SK-N-SH treated with all-trans-retinoic acid at 6 μM for 48 hours (cell line): Measurements from ENCODE around the gene RAD51B.

Experiments
- ATAC-seq: fragments of 200-7000 bp; cut with Tn5 transposase; 3 replicates; pipeline ENCODE4 v1.9.1; 2020; ENCODE audit warnings: mild to moderate bottlenecking, moderate library complexity
- ARNTL ChIP-seq: fragments of 450-650 bp; formaldehyde crosslinking; IDR thresholded peaks from 2 replicates; pipeline ENCODE4 v1.5.0; 2020; ENCODE audit warnings: low read depth, mild to moderate bottlenecking, moderate library complexity, borderline replicate concordance
- BACH2 ChIP-seq: fragments of 250-450 bp; sonication (Bioruptor Pico); IDR thresholded peaks from 2 replicates; pipeline ENCODE4 v1.9.0; 2021; ENCODE audit warnings: mild to moderate bottlenecking, borderline replicate concordance
- CREB5 ChIP-seq: fragments of 250-450 bp; sonication (Bioruptor Pico); IDR thresholded peaks from 2 replicates; pipeline ENCODE4 v1.5.1; 2020; ENCODE audit warnings: low read depth, mild to moderate bottlenecking, moderate library complexity
- CSDC2 ChIP-seq: fragments of 250-450 bp; sonication (Bioruptor Pico); IDR thresholded peaks from 2 replicates; pipeline ENCODE4 v1.5.0; 2020; ENCODE audit warnings: mild to moderate bottlenecking, moderate library complexity
- CSRNP3 ChIP-seq: fragments of 250-450 bp; sonication (Bioruptor Pico); IDR thresholded peaks from 2 replicates; pipeline ENCODE4 v1.5.1; 2021; ENCODE audit warnings: mild to moderate bottlenecking, moderate library complexity
- ESRRG ChIP-seq: fragments of 250-450 bp; sonication (Bioruptor Pico); IDR thresholded peaks from 2 replicates; pipeline ENCODE4 v1.6.1; 2021; ENCODE audit warnings: mild to moderate bottlenecking
- GLIS3 ChIP-seq: fragments of 250-450 bp; sonication (Bioruptor Pico); IDR thresholded peaks from 2 replicates; pipeline ENCODE4 v1.5.0; 2020; ENCODE audit warnings: mild to moderate bottlenecking, moderate library complexity
- ISL1 ChIP-seq: fragments of 250-450 bp; sonication (Bioruptor Pico); IDR thresholded peaks from 2 replicates; pipeline ENCODE4 v2.1.2; 2022; ENCODE audit warnings: mild to moderate bottlenecking, moderate library complexity
- OSR1 ChIP-seq: fragments of 250-450 bp; sonication (Bioruptor Pico); IDR thresholded peaks from 2 replicates; pipeline ENCODE4 v1.8.0; 2022; ENCODE audit warnings: moderate library complexity, mild to moderate bottlenecking, inconsistent platforms
- PATZ1 ChIP-seq: fragments of 250-450 bp; sonication (Bioruptor Pico); IDR thresholded peaks from 2 replicates; pipeline ENCODE4 v1.8.0; 2020; ENCODE audit warnings: mild to moderate bottlenecking, moderate library complexity, borderline replicate concordance
- POU6F1 ChIP-seq: fragments of 250-450 bp; sonication (Bioruptor Pico); IDR thresholded peaks from 2 replicates; pipeline ENCODE4 v1.8.0; 2021; ENCODE audit warnings: low read depth, mild to moderate bottlenecking, moderate library complexity, borderline replicate concordance
- PPARA ChIP-seq: fragments of 250-450 bp; sonication (Bioruptor Pico); IDR thresholded peaks from 2 replicates; pipeline ENCODE4 v1.5.0; 2020; ENCODE audit warnings: mild to moderate bottlenecking, borderline replicate concordance
- RARB ChIP-seq: fragments of 250-450 bp; sonication (Bioruptor Pico); IDR thresholded peaks from 2 replicates; pipeline ENCODE4 v1.8.0; 2021; ENCODE audit warnings: mild to moderate bottlenecking, moderate library complexity
- SNAI2 ChIP-seq: fragments of 250-450 bp; sonication (Bioruptor Pico); IDR thresholded peaks from 2 replicates; pipeline ENCODE4 v1.5.0; 2020; ENCODE audit warnings: mild to moderate bottlenecking, moderate library complexity
- TCF4 ChIP-seq: fragments of 250-450 bp; sonication (Bioruptor Pico); IDR thresholded peaks from 2 replicates; pipeline ENCODE4 v1.8.0; 2021; ENCODE audit warnings: mild to moderate bottlenecking, moderate library complexity, borderline replicate concordance
- TOX ChIP-seq: fragments of 250-450 bp; sonication (Bioruptor Pico); IDR thresholded peaks from 2 replicates; pipeline ENCODE4 v1.8.0; 2021; ENCODE audit warnings: mild to moderate bottlenecking, moderate library complexity, borderline replicate concordance
- ZC3H10 ChIP-seq: fragments of 250-450 bp; sonication (Bioruptor Pico); IDR thresholded peaks from 2 replicates; pipeline ENCODE4 v1.5.1; 2021; ENCODE audit warnings: mild to moderate bottlenecking, moderate library complexity
- ZFP3 ChIP-seq: fragments of 250-450 bp; sonication (Bioruptor Pico); IDR thresholded peaks from 2 replicates; pipeline ENCODE4 v1.5.0; 2020; ENCODE audit warnings: mild to moderate bottlenecking, moderate library complexity
- ZNF565 ChIP-seq: fragments of 450-650 bp; formaldehyde crosslinking; conservative IDR thresholded peaks from 2 replicates; pipeline ENCODE4 v1.5.0; 2020; ENCODE audit warnings: low read depth, mild to moderate bottlenecking, moderate library complexity
- ZNF70 ChIP-seq: fragments of 450-650 bp; formaldehyde crosslinking; IDR thresholded peaks from 2 replicates; pipeline ENCODE4 v1.5.0; 2020; ENCODE audit warnings: mild to moderate bottlenecking, moderate library complexity
- ZNF8 ChIP-seq: fragments of 450-650 bp; formaldehyde crosslinking; IDR thresholded peaks from 2 replicates; pipeline ENCODE4 v1.5.0; 2020; ENCODE audit warnings: mild to moderate bottlenecking, moderate library complexity

The RAD51B gene

GRCh38 chr14:68444449-68445168, 625.0 kb downstream of the RAD51B start (continued):
- TF ChIP-seq POU6F1 (CRISPR knock-in tag) (no peak), CSRNP3 (no peak), ZNF70 (CRISPR knock-in tag) (no peak), RARB (CRISPR knock-in tag) (no peak), ZC3H10 (CRISPR knock-in tag) (no peak), ISL1 (CRISPR knock-in tag) (no peak), ZFP3 (CRISPR knock-in tag) (no peak), ESRRG (CRISPR knock-in tag) (no peak)

GRCh38 chr14:68446243-68447040, 626.9 kb downstream of the RAD51B start:
- no peak for TF ChIP-seq ARNTL (CRISPR knock-in tag)
- no peak for TF ChIP-seq TCF4
- no peak for TF ChIP-seq ZC3H10 (CRISPR knock-in tag)
- no peak for TF ChIP-seq GLIS3 (CRISPR knock-in tag)
- TF ChIP-seq CSRNP3, result no peak
- TF ChIP-seq ESRRG (CRISPR knock-in tag), result no peak
- TF ChIP-seq PATZ1 (CRISPR knock-in tag), result no peak
- no peak for ATAC-seq

- TF ChIP-seq ZC3H10 (CRISPR knock-in tag) (no peak), ESRRG (CRISPR knock-in tag) (no peak), CSDC2 (no peak), ARNTL (CRISPR knock-in tag) (no peak), CSRNP3 (no peak), TOX (no peak), ZNF8 (no peak), ZFP3 (CRISPR knock-in tag) (no peak), PPARA (CRISPR knock-in tag) (no peak), TCF4 (no peak), CREB5 (no peak), BACH2 (CRISPR knock-in tag) (no peak), ZNF565 (CRISPR knock-in tag) (no peak), SNAI2 (CRISPR knock-in tag) (no peak), GLIS3 (CRISPR knock-in tag) (no peak), ZNF70 (CRISPR knock-in tag) (no peak), RARB (CRISPR knock-in tag) (no peak), OSR1 (CRISPR knock-in tag) (no peak)
- no peak for ATAC-seq
Measured at GRCh38 chr14:68447581-68448251, 628.1 kb downstream of the RAD51B start.
